Stimulated activated CD4-positive, alpha-beta T cell treated with anti-CD3 and anti-CD28 coated beads, Interleukin-15, amount 100 ng/mL, for 48 hours (primary cell): ENCODE results near the gene SIK3.
A peak's percentile ranks its signal among the peaks of the same experiment; 100 is the strongest.

Experiments used
- DNase-seq, 2 donors: peaks; one replicate each; pipeline ENCODE4 v3.0.0-alpha.2; 2020; ENCODE audit warnings: low read depth in 2 of 2

Gene SIK3

GRCh38 chr11:116895048-116895757, 203.0 kb downstream of the SIK3 start:
- no peak for DNase-seq

GRCh38 chr11:116893906-116894305, 204.3 kb downstream of the SIK3 start:
- no peak for DNase-seq

GRCh38 chr11:116893437-116893836, 204.8 kb downstream of the SIK3 start:
- no peak for DNase-seq

- no peak for DNase-seq
Observed at GRCh38 chr11:116892374-116892773, 205.9 kb downstream of the SIK3 start.

- no peak for DNase-seq
Observed at GRCh38 chr11:116891746-116892145, 206.5 kb downstream of the SIK3 start.

GRCh38 chr11:116890607-116891006, 207.6 kb downstream of the SIK3 start:
- no peak for DNase-seq

- peak in 1 of 2 donors; percentile 3 for DNase-seq
Observed at GRCh38 chr11:116890193-116890592, 208.0 kb downstream of the SIK3 start.

GRCh38 chr11:116888884-116889549, 209.2 kb downstream of the SIK3 start:
- DNase-seq: no peak

- no peak for DNase-seq
Observed at GRCh38 chr11:116888024-116888423, 210.2 kb downstream of the SIK3 start.

- no peak for DNase-seq
Observed at GRCh38 chr11:116885951-116886655, 212.1 kb downstream of the SIK3 start.

- DNase-seq: peak in 1 of 2 donors; percentile 11
Observed at GRCh38 chr11:116882386-116882785, 215.8 kb downstream of the SIK3 start.

GRCh38 chr11:116881143-116881542, 217.1 kb downstream of the SIK3 start:
- DNase-seq: no peak

GRCh38 chr11:116879800-116880625, 218.2 kb downstream of the SIK3 start:
- no peak for DNase-seq

- no peak for DNase-seq
Observed at GRCh38 chr11:116876656-116877055, 221.6 kb downstream of the SIK3 start.

- DNase-seq: no peak
Observed at GRCh38 chr11:116875194-116875593, 223.0 kb downstream of the SIK3 start.

- no peak for DNase-seq
Observed at GRCh38 chr11:116874251-116874650, 224.0 kb downstream of the SIK3 start.

GRCh38 chr11:116873381-116873780, 224.8 kb downstream of the SIK3 start:
- no peak for DNase-seq

GRCh38 chr11:116871248-116871647, 227.0 kb downstream of the SIK3 start:
- DNase-seq: no peak

- no peak for DNase-seq
Observed at GRCh38 chr11:116870054-116870453, 228.2 kb downstream of the SIK3 start.

GRCh38 chr11:116869610-116870009, 228.6 kb downstream of the SIK3 start:
- DNase-seq: no peak

- DNase-seq: no peak
Observed at GRCh38 chr11:116868066-116868465, 230.2 kb downstream of the SIK3 start.

- no peak for DNase-seq
Observed at GRCh38 chr11:116867619-116868018, 230.6 kb downstream of the SIK3 start.
